ENCODE results near the gene RETSAT.
"Not testable (repeated sequence)": the region's sequence is repeated elsewhere in the genome, so short reads cannot be mapped to it uniquely, and the experiment has no call there.

Gene RETSAT

DNA sequence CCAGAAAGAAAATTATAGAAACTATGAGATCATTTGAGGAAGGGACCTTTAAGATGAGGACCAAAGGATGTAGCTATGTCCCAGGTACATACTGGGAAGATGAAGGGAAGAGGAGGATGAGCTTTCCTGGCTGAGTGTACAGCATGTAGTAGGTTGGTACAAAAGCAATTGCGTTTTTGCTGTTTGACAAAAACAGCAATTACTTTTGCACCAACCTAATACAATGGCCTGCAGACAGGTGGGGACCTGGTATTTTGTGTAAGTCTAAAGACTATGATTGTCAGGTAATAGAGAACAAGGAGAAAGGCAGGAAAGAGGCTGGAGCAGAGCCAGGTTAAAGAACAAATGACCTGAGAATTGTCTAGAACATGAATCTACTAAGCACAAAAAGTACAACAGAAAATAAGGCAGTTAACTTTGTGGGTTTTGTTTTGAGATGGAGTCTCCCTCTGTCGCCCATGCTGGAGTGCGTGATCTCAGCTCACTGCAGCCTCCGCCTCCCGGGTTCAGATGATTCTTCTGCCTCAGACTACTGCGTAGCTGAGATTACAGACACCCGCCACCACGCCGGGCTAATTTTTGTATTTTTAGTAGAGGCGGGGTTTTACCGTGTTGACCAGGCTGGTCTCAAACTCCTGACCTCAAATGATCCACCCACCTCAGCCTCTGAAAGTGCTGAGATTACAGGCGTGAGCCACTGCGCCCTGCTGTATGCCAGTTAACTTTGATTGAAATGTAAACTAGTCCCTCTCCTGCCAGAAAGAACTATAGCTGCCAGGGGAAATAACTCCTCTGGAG lies 23.3 kb downstream of the RETSAT start:
- no peak for DNase-seq (ENCODE audit: low read depth in 2 of 2)

DNA sequence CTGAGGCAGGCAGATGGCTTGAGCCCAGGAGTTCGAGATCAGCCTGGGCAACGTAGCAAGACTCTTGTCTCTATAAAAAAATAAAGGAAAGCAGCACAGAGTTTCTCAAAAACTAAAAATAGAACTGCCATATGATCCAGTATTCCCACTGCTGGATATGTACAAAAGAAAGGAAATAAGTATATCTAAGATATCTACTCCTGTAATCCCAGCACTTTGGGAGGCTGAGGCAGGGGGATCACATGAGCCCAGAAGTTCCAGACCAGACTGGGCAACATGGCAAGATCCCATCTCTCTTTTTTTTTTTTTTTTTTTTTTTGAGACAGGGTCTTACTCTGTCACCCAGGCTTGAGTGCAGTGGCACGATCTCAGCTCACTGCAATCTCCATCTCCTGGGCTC lies 24.6 kb downstream of the RETSAT start:
- DNase-seq (ENCODE audit: low read depth in 2 of 2): not testable (repeated sequence)

DNA sequence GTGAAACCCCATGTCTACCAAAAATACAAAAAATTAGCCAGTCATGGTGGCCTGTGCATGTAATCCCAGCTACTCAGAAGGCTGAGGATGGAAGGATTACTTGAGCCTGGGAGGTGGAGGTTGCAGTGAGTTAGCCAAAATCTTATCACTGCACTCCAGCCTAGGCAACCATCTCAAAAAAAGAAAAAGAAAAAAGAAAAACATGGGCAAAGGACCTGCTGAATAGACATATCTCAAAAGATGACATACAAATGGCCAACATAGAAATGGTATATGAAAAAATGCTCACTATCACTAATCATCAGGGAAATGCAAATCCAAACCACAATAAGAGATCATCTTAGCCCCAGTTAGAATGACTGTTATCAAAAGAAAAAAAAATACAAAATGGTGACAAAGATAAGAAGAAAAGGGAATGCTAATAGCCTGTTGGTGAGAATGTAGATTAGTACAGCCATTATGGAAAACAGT lies 25.1 kb downstream of the RETSAT start:
- no peak for DNase-seq (ENCODE audit: low read depth in 2 of 2)

DNA sequence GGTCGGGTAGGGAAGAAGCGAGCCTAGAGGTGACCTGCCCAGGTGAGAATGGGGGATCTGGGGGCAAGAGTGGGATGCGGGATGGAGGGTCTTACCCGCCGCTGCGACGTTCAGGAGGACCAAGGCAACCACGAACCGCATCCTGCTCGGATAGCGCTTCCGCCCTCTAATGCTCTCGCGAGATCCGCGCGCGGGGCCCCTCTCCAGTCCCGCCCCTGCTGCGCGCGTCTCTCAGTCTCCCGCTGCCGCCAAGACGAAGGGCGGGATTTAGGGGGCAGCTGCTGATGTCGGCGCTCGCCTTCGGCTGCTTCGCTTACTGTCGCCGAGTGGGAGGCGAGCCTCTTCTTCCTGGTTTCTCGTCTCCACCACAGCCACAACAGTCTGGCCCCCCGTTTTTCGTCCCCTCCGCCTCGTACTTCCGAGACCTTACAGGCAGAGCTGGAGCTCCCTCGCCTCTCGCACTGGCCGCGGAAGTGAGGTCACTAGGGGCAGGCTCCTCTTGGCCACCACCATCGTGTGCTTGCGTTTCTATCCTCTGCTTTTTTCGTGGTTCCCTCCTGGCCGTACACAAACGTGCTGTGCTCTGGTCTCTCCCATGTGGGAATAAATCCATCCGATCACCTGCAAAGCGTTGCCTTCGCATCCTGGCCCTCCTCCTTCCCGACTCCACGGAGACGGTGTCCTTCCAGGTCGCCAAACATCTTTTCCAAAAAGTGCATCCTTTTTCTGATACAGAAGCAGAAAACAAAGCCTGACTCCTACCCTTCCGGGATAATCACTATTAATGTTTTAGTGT lies 26.3 kb downstream of the RETSAT start, which contains the start of gene TGOLN2:
TSS of gene TGOLN2 (minus strand) at position 168 of the 796 bp plus-strand sequence. CDS start at position 141, 27 bp downstream.
- peak; percentile 86 to 92 for DNase-seq (ENCODE audit: low read depth in 2 of 2)

DNA sequence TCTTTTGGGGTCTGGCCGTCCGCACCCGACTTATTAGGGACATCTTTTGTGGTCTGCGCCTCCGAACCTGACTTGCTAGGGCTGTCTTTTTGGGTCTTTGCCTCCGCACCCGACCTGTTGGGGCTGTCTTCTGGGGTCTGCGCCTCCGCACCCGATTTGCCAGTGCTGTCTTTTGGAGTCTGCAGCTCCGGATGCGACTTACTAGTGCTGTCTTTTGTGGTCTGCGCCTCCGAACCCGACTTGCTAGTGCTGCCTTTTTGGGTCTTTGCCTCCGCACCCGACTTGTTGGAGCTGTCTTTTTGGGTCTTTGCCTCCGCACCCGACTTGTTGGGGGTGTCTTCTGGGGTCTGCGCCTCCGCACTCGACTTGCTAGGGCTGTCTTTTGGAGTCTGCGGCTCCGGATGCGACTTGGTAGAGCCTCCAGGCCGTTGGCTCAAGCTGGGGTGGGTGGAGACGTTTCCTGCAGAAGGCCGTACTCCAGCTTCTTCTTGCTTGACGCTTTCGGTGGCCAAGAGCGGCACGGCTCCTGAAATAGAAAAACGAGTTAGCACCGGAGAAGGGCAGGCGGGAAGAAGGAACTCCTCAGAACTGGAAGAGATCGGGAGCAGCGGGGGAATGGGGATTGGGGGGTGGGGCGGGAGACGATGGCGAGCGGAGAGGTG lies 27.0 kb downstream of the RETSAT start:
- peak in 1 of 2 donors; percentile 35 for DNase-seq (ENCODE audit: low read depth in 2 of 2)

DNA sequence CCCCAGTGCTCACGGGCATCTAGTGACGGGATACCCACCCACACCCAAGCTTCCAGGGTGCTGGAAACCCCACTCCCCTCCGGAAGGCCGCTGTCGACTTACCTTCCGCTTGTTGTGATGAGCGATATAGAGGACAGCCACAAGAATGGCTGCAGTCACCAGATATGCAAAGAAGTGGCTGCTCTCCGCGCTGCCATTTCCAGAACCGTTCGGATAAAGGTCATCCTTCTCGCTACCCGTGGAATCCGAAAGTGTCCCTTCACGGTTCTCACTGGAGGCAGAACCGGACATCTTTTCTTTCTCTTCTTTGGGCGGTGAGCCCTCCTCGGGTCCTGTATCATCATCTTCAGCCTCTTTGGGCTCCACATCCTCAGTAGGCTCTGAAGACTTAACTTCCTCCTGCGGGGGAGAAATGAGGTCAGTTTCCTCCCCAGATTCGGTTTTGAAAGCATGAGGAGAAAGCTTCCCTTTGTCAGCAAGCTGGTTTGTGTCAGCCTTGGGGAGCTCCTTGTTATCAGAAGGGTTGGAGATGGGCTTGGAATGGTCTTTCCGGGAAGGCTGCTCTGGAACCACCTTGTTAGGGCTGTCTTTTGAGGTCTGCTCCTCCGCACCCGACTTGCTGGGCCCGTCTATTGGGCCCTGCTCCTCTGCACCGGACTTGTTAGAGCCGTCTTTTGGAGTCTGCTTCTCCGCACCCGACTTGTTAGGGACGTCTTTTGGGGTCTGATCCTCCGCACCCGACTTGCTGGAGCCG lies 27.7 kb downstream of the RETSAT start:
- DNase-seq (ENCODE audit: low read depth in 2 of 2): no peak

DNA sequence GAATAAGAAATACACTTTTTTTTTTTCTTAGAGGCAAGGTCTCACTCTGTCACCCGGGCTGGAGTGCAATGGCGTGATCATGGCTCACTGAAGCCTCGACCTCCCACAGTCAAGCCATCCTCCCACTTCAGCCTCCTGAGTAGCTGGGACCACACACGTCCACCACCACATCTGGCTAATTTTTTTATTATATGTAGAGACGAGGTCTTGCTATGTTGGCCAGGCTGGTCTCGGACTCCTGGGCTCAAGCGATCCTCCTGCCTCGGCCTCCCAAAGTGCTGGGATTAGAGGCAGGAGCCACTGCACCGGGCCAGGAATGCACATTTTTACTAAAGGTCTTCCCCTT lies 28.9 kb downstream of the RETSAT start:
- no peak for DNase-seq (ENCODE audit: low read depth in 2 of 2)

DNA sequence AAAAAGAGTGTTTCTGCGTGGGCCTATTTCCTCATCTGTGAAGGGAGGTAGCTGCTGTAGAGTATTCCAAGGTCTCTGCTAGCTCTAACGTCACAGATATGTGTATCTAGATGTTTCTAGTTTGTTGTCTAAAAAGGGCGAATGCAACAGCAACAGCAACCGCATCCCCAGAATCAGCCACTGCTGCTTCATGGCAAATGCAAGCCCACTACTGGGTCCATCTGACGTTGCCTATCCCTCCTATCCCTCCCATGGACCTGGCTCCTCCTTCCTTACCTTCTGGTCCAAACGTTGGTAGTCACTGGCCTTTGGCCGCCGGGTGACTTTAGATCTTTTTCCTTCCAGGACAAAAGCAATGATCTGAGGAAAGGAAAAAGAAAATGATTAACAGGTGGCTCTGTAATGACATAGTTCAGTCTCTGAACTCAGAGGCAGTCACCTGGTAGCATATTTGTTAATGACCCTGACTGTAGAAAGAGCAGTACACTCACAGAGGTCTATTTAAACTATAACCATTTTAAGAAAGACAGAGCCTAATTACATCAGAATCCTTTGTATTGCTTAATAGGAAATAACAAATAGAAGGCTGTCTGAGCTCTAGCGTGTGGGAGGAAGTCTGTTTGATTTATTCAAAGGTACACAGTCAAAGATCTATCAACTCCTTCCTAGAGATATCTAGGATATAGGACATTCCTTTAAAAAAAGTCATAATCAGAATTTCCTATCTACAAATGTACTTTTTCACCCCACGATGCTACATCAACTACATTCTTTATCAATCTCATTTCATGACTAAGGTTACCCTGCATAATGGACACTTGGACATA lies 29.5 kb downstream of the RETSAT start:
- DNase-seq (ENCODE audit: low read depth in 2 of 2): no peak

DNA sequence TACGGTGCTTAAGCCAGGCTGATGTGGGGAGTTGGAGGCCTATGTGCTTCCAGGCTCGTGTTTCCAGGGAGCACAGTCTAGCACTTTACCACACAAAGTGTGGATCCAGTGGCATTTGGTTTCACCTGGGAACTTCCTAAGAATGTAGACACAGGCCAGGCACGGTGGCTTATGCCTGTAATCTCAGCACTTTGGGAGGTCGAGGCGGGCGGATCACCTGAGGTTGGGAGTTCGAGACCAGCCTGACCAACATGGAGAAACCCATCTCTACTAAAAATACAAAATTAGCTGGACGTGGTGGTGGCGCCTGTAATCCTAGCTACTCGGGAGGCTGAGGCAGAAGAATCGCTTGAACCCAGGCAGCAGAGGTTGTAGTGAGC lies 30.4 kb downstream of the RETSAT start:
- not testable (repeated sequence) for DNase-seq (ENCODE audit: low read depth in 2 of 2)

DNA sequence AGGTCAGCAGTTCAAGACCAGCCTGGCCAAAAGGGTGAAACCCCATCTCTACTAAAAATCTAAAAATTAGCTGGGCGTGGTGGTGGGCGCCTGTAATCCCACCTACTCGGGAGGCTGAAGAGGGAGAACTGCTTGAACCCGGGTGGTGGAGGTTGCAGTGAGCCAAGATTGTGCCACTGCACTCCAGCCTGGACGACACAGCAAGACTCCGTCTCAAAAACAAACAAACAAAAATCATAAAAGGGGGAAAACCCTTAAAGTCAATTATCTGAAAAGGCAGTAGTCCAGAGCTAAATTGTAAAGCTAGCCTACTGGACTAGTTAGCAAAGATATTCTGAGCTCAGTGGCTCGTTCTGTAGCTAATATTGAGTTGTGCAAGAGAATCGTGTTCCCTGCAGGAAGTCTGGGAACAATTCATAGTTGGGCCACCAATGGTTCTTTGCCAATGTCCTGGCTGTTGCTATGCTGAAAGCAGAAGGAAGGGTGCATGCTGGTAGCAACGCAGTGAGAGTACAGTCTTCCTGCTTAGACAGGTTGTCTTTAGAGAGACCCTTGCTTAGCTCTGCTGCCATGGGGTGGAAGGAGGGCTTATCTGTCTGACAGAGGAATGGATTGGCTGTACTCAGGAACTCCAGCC lies 30.9 kb downstream of the RETSAT start:
- no peak for DNase-seq (ENCODE audit: low read depth in 2 of 2)

DNA sequence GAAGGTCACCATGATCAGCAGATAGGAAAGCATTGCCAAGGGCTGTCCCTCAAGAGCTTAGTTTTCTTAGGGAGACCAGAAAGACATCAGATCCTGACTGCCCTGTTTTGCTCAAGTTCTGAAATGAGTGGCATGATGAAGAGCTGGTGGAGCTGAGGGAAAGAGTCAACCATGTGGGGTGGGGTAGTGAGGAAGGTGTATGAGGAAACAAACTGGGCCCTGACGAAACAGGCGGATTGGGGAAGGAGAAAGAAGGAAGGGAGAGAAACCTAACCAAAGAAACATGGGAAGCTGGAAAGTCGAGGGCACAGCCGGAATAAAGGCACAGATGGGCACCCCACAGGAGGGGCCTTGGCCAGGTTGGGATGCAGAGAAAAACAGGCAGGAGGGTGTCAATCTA lies 34.5 kb downstream of the RETSAT start:
- DNase-seq (ENCODE audit: low read depth in 2 of 2): no peak

DNA sequence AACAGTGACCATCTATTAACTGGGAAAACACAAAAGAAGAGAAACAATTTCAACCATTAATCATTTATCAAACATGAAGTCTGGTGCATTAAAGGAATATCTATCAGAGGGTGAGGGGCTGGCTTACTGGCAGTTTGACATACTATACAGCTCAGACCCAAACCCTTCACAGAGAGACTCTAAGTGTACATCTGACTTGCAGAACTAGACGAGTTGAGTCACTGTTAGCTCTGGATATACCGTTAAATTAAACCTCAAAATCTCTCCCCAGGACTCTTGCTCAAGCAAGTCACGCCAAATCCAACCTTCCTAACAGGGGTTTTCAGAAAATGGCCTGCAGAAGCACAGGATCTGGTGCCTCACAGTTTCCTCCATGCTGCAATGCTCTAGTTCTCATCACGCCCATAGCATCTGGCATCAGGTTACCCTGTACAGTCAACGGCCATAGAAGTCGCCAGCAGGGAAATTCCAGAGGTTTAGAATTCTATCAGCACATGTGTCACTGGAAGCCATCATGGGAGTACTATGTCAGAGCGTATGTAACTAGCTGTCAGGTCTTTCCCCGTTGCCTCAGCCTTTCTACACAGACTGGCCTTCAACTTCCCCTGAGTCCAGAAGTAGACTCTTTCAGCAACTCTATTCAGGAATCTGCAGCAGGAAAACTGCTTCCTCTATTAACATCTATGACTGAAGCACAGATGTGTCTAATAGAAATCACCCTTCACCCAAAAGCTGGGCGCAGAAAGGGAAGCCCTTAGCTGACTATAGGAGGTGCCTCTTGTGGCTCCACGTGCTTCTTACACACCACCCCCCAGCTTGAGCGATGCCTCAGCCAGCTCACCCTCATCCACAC lies 35.9 kb downstream of the RETSAT start:
- no peak for DNase-seq (ENCODE audit: low read depth in 2 of 2)

DNA sequence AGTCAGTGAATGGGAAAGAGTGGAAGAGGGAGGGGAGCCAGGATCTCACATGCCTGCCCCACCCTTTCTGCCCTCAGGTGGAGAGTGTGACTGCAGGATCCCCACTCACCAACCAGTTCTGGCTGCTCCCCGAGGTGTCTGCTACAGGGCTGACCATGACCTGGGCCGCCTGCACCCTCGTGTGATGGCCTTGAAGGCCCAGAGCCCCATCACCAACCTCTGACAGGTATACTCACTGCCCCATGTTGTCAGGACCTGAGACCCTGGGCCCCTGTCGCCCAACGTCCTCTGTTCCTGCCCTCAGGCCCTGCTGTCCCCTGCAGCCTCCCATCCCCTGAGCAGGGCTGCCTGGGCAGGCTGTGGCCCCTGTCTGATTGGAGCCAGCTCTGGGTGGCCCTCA lies 38.4 kb downstream of the RETSAT start:
- DNase-seq (ENCODE audit: low read depth in 2 of 2): not testable (repeated sequence)

DNA sequence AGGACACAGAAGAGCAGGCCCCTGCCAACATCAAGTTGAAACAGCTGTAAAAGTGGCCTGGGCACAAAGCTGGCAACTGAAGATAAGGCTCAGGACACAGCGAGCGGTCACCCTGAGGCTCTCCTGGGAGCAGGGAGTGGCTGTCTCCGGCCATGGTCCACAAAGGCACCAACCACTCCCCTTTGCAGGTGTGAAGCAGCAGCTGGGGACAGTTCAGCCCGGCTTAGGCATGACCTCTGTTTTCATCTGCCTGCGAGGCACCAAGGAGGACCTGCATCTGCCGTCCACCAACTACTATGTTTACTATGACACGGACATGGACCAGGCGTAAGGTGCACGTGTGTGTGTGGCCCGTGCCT lies 39.5 kb downstream of the RETSAT start:
- no peak for DNase-seq (ENCODE audit: low read depth in 2 of 2)

DNA sequence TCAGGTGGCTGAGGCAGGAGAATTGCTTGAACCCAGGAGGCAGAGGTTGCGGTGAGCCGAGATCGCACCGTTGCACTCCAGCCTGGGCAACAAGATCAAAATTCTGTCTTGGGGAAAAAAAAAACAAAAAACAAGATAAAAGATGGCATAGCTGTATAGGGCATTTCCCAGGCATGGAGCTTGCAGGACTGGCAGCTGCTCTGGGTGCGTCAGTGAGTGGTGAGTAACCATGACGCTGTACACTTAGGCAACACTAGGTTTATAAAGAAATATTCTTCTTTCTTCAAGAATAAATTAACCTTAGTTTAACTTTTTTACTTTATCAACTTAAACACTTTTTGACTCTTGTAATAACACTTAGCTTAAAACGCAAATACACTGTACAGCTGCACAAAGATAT lies 41.9 kb downstream of the RETSAT start:
- DNase-seq (ENCODE audit: low read depth in 2 of 2): no peak

DNA sequence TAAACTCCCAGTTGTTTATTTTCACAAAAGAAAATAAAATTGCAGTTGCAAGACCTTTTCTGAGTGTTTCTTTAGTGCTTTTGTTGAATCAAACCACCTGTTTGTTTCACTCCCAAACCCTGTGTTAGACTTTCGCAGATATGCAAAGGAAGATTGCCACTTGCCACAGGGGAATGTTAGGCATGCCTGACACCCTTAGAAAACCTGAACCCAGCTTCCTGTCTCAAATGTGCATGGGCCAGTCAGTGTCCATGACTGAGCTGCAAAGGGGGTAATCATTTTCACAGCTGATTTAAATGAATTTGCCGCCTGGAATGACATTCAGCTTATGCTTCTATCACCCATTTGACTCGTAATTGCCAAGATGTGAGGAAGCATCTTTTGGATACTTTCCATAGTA lies 44.0 kb downstream of the RETSAT start:
- DNase-seq (ENCODE audit: low read depth in 2 of 2): no peak

DNA sequence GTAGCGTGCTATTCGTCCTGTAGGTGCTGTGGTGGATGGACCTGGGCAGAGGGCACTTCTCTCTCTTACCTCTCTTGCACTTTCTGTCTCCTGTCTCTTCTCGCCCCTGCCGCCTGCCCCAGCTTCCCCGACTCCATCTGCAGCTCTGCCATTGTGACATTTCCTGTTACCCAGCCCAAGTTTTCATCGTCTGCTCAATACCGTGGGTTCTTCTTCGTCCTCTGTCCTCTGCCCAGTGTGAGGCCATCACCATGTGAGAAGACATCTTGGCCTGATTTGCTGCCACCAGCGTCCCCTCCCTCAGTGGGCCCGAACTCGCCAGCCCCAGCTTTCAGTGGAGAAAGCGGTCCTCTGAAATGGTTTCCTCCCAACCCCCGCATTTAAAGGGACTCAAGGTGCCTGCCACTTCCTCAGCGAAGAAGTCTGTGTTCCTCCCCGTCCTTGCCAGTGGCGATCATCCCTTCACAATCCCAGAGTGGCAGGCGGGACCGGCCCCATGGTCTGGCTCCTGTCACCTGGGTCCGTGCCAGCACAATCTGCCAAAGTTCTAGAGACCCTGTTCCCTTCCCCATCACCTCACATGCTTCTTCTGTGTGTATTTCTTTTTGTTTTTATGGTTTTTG lies 44.5 kb downstream of the RETSAT start:
- no peak for DNase-seq (ENCODE audit: low read depth in 2 of 2)

DNA sequence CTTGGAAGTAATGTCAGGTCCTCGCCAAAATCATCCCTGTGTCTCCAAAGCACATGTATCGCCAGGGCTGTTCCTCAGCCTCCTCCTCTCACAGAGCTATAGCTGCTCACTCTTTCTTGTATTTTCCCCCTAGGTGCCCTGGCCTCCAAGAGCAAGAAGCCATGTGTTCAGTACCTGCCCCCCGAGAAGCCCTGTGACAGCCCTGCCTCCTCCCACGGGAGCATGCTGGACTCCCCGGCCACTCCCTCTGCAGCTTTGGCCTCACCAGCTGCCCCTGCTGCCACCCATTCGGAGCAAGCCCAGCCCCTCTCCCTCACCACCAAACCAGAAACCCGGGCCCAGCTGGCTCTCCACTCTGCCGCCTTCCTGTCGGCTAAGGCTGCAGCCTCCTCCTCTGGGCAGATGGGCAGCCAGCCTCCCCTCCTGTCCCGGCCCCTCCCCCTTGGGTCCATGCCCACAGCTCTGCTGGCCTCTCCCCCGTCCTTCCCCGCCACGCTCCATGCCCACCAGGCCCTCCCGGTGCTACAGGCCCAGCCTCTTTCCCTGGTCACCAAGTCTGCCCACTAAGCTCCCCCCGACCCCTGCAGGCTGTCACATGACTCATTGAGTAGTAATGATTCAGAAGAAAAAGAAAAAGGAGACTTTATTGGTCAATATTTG lies 45.3 kb downstream of the RETSAT start:
- DNase-seq (ENCODE audit: low read depth in 2 of 2): no peak

DNA sequence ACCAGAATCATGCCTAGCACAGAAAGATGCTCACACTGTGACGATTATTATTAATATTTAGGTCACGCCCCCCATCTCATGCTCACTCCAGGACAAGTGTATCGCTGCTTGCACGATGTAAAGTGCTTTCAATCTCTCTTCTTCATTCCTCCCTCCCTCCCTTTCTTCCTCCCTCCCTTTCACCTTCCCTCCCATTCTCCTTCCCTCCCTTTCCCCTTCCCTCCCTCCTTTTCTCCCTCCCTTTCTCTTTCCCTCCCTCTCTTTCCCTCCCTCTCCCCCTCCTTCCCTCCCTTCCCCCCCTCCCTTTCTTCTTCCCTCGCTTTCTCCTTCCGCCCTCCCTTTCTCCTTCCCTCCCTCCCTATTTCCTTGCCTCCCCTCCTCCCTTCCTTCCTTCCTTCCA lies 46.1 kb downstream of the RETSAT start:
- no peak for DNase-seq (ENCODE audit: low read depth in 2 of 2)

Measured in activated CD4-positive, alpha-beta T cell treated with anti-CD3 and anti-CD28 coated beads for 24 hours (primary cell).